ENCODE measurements around the gene TPSD1. TPM values are rescaled to one million over a fixed set of nuclear protein-coding genes. Genes with fewer than 3 reads are reported as not detected.
"Not testable (repeated sequence)": the region's sequence is repeated elsewhere in the genome, so short reads cannot be mapped to it uniquely, and the experiment has no call there.

Gene TPSD1
- total and polyA plus RNA-seq, 2 experiments from 2014 or later, result 0.17 TPM; not detected in 1

GRCh38 chr16:1243907-1244850 is 11.7 kb upstream of the TPSD1 start:
- H2AFZ ChIP-seq; H3K36me3 ChIP-seq (ENCODE audit: insufficient read depth); H3K9me3 Mint-ChIP-seq; H3K4me3 Mint-ChIP-seq; H3K9me2 ChIP-seq (ENCODE audit: insufficient read depth); H4K20me1 ChIP-seq (replicated peaks; ENCODE audit: insufficient read depth); H3K79me2 ChIP-seq (replicated peaks; ENCODE audit: insufficient read depth); H3K4me2 ChIP-seq; H3K36me3 Mint-ChIP-seq (ENCODE audit: low read depth); DNase-seq (ENCODE audit: low spot score); H3K4me1 Mint-ChIP-seq; H3K27ac ChIP-seq (ENCODE audit: low read depth); H3K27ac Mint-ChIP-seq; H3K4me3 ChIP-seq; ATAC-seq; H3K4me1 ChIP-seq (ENCODE audit: insufficient read depth); H3F3A ChIP-seq (replicated peaks; ENCODE audit: low read depth): not testable (repeated sequence)
- peaks cover 16% of the 10 kb centered on the region for H3K27me3 Mint-ChIP-seq (ENCODE audit: insufficient read depth, low read depth, poor library complexity)
- peaks cover 16% of the 10 kb centered on the region; the same call in 1 of the 2 replicates for H3K27me3 ChIP-seq (ENCODE audit: insufficient read depth)

- 0 out of 2 replicates have a peak, but pooled peaks cover 3% of the 10 kb centered on the region for H3F3A ChIP-seq (replicated peaks; ENCODE audit: low read depth)
- Mint-ChIP-seq H3K36me3 (ENCODE audit: low read depth) (no peaks in the 10 kb centered on the region), H3K4me1 (no peaks in the 10 kb centered on the region), H3K9me3 (no peaks in the 10 kb centered on the region), H3K27me3 (ENCODE audit: insufficient read depth, low read depth, poor library complexity) (peaks cover 16% of the 10 kb centered on the region), H3K27ac (no peak overlapping the region), H3K4me3 (no peak overlapping the region)
- no peaks in the 10 kb centered on the region for H3K4me1 ChIP-seq (ENCODE audit: insufficient read depth)
- no peaks in the 10 kb centered on the region for H4K20me1 ChIP-seq (replicated peaks; ENCODE audit: insufficient read depth)
- no peak overlapping the region for H2AFZ ChIP-seq
- no peak overlapping the region for H3K4me2 ChIP-seq
- no peaks in the 10 kb centered on the region for H3K36me3 ChIP-seq (ENCODE audit: insufficient read depth)
- no peaks in the 10 kb centered on the region for H3K79me2 ChIP-seq (replicated peaks; ENCODE audit: insufficient read depth)
- peaks cover 16% of the 10 kb centered on the region; the same call in 1 of the 2 replicates for H3K27me3 ChIP-seq (ENCODE audit: insufficient read depth)
- H3K27ac ChIP-seq (ENCODE audit: low read depth), result no peak overlapping the region
- ATAC-seq (no peak), DNase-seq (ENCODE audit: low spot score) (no peak)
- H3K4me3 ChIP-seq, result no peak overlapping the region
- no peaks in the 10 kb centered on the region for H3K9me2 ChIP-seq (ENCODE audit: insufficient read depth)
- TF ChIP-seq ETS1 (IDR thresholded peaks at IDR 0.05) (no peak), EZH2phosphoT487 (IDR thresholded peaks at IDR 0.05; ENCODE audit: unreplicated experiment) (no peak), CREB1 (CRISPR knock-in tag; IDR thresholded peaks at IDR 0.05; ENCODE audit: low read depth) (no peak), JUNB (IDR thresholded peaks at IDR 0.05; ENCODE audit: unreplicated experiment) (no peak), ZNF462 (CRISPR knock-in tag; IDR thresholded peaks at IDR 0.05) (no peak), REST (IDR thresholded peaks at IDR 0.05; ENCODE audit: unreplicated experiment) (no peak), CTCF (conservative IDR thresholded peaks at IDR 0.05; ENCODE audit: low read depth in 2 of 2) (no peak)
Measured at GRCh38 chr16:1244881-1245280, 11.0 kb upstream of the TPSD1 start.
